ENCODE measurements around the gene MECP2. TPM values are rescaled to one million over a fixed set of nuclear protein-coding genes. Genes with fewer than 3 reads are reported as not detected.

Gene MECP2
- total RNA-seq, 4 donors from 2014 or later = 22.1 to 53.1 (median 37.8) TPM

- Histone ChIP-seq H3K4me1 (no peaks in the 10 kb centered on the region), H3K36me3 (no peaks in the 10 kb centered on the region), H3K4me3 (no peak overlapping the region), H3K27me3 (no peaks in the 10 kb centered on the region), H3K9me3 (no peaks in the 10 kb centered on the region), H3K27ac (no peak overlapping the region)
- no peak for DNase-seq
- TF ChIP-seq EP300 (IDR thresholded peaks at IDR 0.05; ENCODE audit: low read depth) = no peak
- TF ChIP-seq POLR2A (IDR thresholded peaks at IDR 0.05) = no peak
- TF ChIP-seq CTCF (IDR thresholded peaks at IDR 0.05) = no peak
- no peak for TF ChIP-seq POLR2AphosphoS5 (IDR thresholded peaks at IDR 0.05)
- intact Hi-C loops (cut with DNase I; ENCODE audit: low total_unique reads) = no loop called here
- 83% methylated on average over 25 of the region's 30 CpGs; no CpG with 5 or more reads in 1 of the 2 donors for WGBS, 2 donors (ENCODE audit: low coverage in 1 of 2)
- in situ Hi-C loops (cut with MboI; ENCODE audit: low pct_ligation_motif_present in 1 of 4, low pct_unique_long_range_greater_than_20kb in 1 of 4, low sequenced_read_pairs in 3 of 4) = no loop called here
Measured at GRCh38 chrX:154125391-154126040, 28.0 kb upstream of the MECP2 start.

- peak; percentile 62 for DNase-seq
- H3K27me3 ChIP-seq = no peaks in the 10 kb centered on the region
Measured at GRCh38 chrX:154123241-154124219, 26.0 kb upstream of the MECP2 start.

GRCh38 chrX:154121961-154122360 lies 24.4 kb upstream of the MECP2 start:
- no peak overlapping the region for H3K27ac ChIP-seq

More at GRCh38 chrX:154123241-154124219, 26.0 kb upstream of the MECP2 start:
- intact Hi-C loops (cut with DNase I; ENCODE audit: low total_unique reads) = no loop called here
- no peak overlapping the region for H3K27ac ChIP-seq
- in situ Hi-C loops (cut with MboI; ENCODE audit: low pct_ligation_motif_present in 1 of 4, low pct_unique_long_range_greater_than_20kb in 1 of 4, low sequenced_read_pairs in 3 of 4) = no loop called here
- H3K4me3 ChIP-seq = no peak overlapping the region
- 24 to 69% methylated on average over 5 to 21 of the region's 22 CpGs for WGBS, 2 donors (ENCODE audit: low coverage in 1 of 2)
- H3K4me1 ChIP-seq = no peaks in the 10 kb centered on the region
- TF ChIP-seq POLR2AphosphoS5 (IDR thresholded peaks at IDR 0.05) = no peak
- TF ChIP-seq EP300 (IDR thresholded peaks at IDR 0.05; ENCODE audit: low read depth) = no peak
- TF ChIP-seq POLR2A (IDR thresholded peaks at IDR 0.05) = no peak
- no peak for TF ChIP-seq CTCF (IDR thresholded peaks at IDR 0.05)
- no peaks in the 10 kb centered on the region for H3K36me3 ChIP-seq
- H3K9me3 ChIP-seq = no peaks in the 10 kb centered on the region

More at GRCh38 chrX:154121961-154122360, 24.4 kb upstream of the MECP2 start:
- Histone ChIP-seq H3K27me3 (no peaks in the 10 kb centered on the region), H3K9me3 (no peaks in the 10 kb centered on the region), H3K4me3 (no peak overlapping the region), H3K4me1 (no peaks in the 10 kb centered on the region), H3K36me3 (no peaks in the 10 kb centered on the region)
- DNase-seq = no peak
- WGBS, 2 donors (ENCODE audit: low coverage in 1 of 2) = 61% methylated on average over 11 of the region's 11 CpGs; no CpG with 5 or more reads in 1 of the 2 donors
- in situ Hi-C loops (cut with MboI; ENCODE audit: low pct_ligation_motif_present in 1 of 4, low pct_unique_long_range_greater_than_20kb in 1 of 4, low sequenced_read_pairs in 3 of 4) (no loop called here), intact Hi-C loops (cut with DNase I; ENCODE audit: low total_unique reads) (no loop called here)
- TF ChIP-seq POLR2AphosphoS5 (IDR thresholded peaks at IDR 0.05) = no peak
- no peak for TF ChIP-seq EP300 (IDR thresholded peaks at IDR 0.05; ENCODE audit: low read depth)
- TF ChIP-seq POLR2A (IDR thresholded peaks at IDR 0.05) = no peak
- TF ChIP-seq CTCF (IDR thresholded peaks at IDR 0.05) = no peak
